Hepatocyte (in vitro differentiated cells): ENCODE measurements around the gene TAGLN. TPM values are rescaled to one million over a fixed set of nuclear protein-coding genes. Genes with fewer than 3 reads are reported as not detected.

Experiments
- DNase-seq: peaks from one replicate; pipeline ENCODE4 v3.0.0-alpha.2; 2016; ENCODE audit warnings: low spot score
- H2AFZ ChIP-seq: fragments of 200-600 bp; sonication (generic); 2 replicates; pipeline ENCODE4 v1.6.0; 2016; ENCODE audit warnings: antibody characterized with exemption, mild to moderate bottlenecking
- H3K27ac ChIP-seq: fragments of 200-600 bp; sonication (generic); 2 replicates; pipeline ENCODE4 v1.5.1; 2016; ENCODE audit warnings: mild to moderate bottlenecking
- H3K27me3 ChIP-seq: fragments of 200-600 bp; sonication (generic); 2 replicates; pipeline ENCODE4 v1.6.1; 2016
- H3K36me3 ChIP-seq: fragments of 200-600 bp; sonication (generic); replicated peaks from 2 replicates; pipeline ENCODE4 v1.5.1; 2016; ENCODE audit warnings: low read depth; ENCODE audit not compliant: insufficient read depth
- H3K4me1 ChIP-seq: fragments of 200-600 bp; sonication (generic); 2 replicates; pipeline ENCODE4 v1.5.1; 2016; ENCODE audit warnings: mild to moderate bottlenecking, moderate library complexity; ENCODE audit not compliant: insufficient read depth
- H3K4me2 ChIP-seq: fragments of 200-600 bp; sonication (generic); 2 replicates; pipeline ENCODE4 v1.6.0; 2016
- H3K4me3 ChIP-seq: fragments of 200-600 bp; sonication (generic); 2 replicates; pipeline ENCODE4 v1.5.1; 2016; ENCODE audit warnings: mild to moderate bottlenecking
- H3K79me2 ChIP-seq: fragments of 200-600 bp; sonication (generic); 2 replicates; pipeline ENCODE4 v1.6.0; 2017; ENCODE audit warnings: mild to moderate bottlenecking
- H3K9me2 ChIP-seq: fragments of 200-600 bp; sonication (generic); replicated peaks from 2 replicates; pipeline ENCODE4 v1.6.0; 2017; ENCODE audit warnings: mild to moderate bottlenecking; ENCODE audit not compliant: insufficient read depth
- H3K9me3 ChIP-seq: fragments of 200-600 bp; sonication (generic); 2 replicates; pipeline ENCODE4 v1.5.1; 2016; ENCODE audit warnings: low read depth, mild to moderate bottlenecking
- H4K20me1 ChIP-seq: fragments of 200-600 bp; sonication (generic); 2 replicates; pipeline ENCODE4 v1.6.0; 2016; ENCODE audit warnings: mild to moderate bottlenecking; ENCODE audit not compliant: insufficient read depth, poor library complexity, severe bottlenecking
- EZH2 ChIP-seq: fragments of 200-600 bp; sonication (generic); IDR thresholded peaks from 2 replicates; pipeline ENCODE4 v1.6.1; 2016; ENCODE audit warnings: antibody characterized with exemption, mild to moderate bottlenecking, borderline replicate concordance
- EZH2phosphoT487 ChIP-seq: fragments of 200-600 bp; sonication (generic); IDR thresholded peaks from one replicate; pipeline ENCODE4 v1.6.1; 2018; ENCODE audit warnings: antibody characterized with exemption, mild to moderate bottlenecking, low read depth, moderate library complexity; ENCODE audit not compliant: unreplicated experiment, severe bottlenecking
- WGBS: methylation state at CpG from one replicate; pipeline ENCODE4 v1.1.6; 2016; ENCODE audit warnings: low lambda C conversion rate; ENCODE audit errors: missing lambda C conversion rate; 5-methylcytosine and 5-hydroxymethylcytosine counted together
- polyA plus RNA-seq: library from polyadenylated mRNA; unstranded; fragments of >200 nt; fragmentation: Nextera tagmentation; extraction: Ambion mirVana; gene quantifications from 2 replicates; pipeline ENCODE4 v1.2.1, GENCODE V29; 2016
- total RNA-seq: library from RNA; depleted of rRNA; stranded (reverse); fragments of >200 nt; gene quantifications from 2 replicates; pipeline ENCODE4 v1.2.3, GENCODE V29; 2014
- TF ChIP-seq, protein P1 (sequence below): fragments of 200-600 bp; sonication (generic); IDR thresholded peaks from 2 replicates; pipeline ENCODE4 v1.5.1; 2016; ENCODE audit warnings: antibody characterized with exemption, mild to moderate bottlenecking; ENCODE audit not compliant: poor library complexity

TAGLN gene
- total and polyA plus RNA-seq, 2 experiments from 2014 or later, result 113 to 150 TPM

DNA sequence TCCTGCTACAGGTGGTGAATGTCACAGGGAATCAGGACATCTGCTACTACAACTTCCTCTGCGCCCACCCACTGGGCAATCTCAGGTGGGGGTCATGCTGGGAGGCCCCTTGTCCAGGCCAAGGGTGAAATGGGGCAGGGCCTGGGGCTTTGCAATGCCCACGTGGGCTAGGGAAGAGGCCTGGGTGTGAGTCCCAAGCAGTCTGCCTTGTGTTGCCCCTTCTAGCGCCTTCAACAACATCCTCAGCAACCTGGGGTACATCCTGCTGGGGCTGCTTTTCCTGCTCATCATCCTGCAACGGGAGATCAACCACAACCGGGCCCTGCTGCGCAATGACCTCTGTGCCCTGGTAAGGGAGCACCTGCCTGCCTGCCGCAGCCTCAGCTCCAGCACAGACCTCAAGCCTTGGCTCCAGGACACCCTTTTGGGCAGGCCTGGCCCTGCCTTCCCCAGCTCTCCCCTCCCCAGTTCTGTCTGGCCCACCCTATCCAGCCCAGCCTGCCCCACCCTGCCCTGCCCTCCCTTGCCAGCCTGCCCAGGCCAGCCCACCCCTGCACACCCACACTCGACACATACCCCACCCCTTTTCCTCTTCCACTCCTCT lies 9.1 kb upstream of the TAGLN start:
- H3K9me3 ChIP-seq, result no peaks in the 10 kb centered on the region
- no peaks in the 10 kb centered on the region for H3K79me2 ChIP-seq
- no peak for TF ChIP-seq EZH2
- TF ChIP-seq, protein P1, sequence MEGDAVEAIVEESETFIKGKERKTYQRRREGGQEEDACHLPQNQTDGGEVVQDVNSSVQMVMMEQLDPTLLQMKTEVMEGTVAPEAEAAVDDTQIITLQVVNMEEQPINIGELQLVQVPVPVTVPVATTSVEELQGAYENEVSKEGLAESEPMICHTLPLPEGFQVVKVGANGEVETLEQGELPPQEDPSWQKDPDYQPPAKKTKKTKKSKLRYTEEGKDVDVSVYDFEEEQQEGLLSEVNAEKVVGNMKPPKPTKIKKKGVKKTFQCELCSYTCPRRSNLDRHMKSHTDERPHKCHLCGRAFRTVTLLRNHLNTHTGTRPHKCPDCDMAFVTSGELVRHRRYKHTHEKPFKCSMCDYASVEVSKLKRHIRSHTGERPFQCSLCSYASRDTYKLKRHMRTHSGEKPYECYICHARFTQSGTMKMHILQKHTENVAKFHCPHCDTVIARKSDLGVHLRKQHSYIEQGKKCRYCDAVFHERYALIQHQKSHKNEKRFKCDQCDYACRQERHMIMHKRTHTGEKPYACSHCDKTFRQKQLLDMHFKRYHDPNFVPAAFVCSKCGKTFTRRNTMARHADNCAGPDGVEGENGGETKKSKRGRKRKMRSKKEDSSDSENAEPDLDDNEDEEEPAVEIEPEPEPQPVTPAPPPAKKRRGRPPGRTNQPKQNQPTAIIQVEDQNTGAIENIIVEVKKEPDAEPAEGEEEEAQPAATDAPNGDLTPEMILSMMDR, result no peak
- no peak for TF ChIP-seq EZH2phosphoT487
- 96% methylated on average over 7 of the region's 8 CpGs for WGBS
- no peak overlapping the region for H3K4me2 ChIP-seq
- H4K20me1 ChIP-seq, result no peaks in the 10 kb centered on the region
- no peaks in the 10 kb centered on the region for H3K4me1 ChIP-seq
- no peak for DNase-seq
- no peaks in the 10 kb centered on the region for H3K36me3 ChIP-seq
- no peaks in the 10 kb centered on the region for H3K9me2 ChIP-seq
- no peaks in the 10 kb centered on the region for H3K27me3 ChIP-seq
- no peak overlapping the region for H3K4me3 ChIP-seq
- no peak overlapping the region for H3K27ac ChIP-seq
- no peak overlapping the region for H2AFZ ChIP-seq

DNA sequence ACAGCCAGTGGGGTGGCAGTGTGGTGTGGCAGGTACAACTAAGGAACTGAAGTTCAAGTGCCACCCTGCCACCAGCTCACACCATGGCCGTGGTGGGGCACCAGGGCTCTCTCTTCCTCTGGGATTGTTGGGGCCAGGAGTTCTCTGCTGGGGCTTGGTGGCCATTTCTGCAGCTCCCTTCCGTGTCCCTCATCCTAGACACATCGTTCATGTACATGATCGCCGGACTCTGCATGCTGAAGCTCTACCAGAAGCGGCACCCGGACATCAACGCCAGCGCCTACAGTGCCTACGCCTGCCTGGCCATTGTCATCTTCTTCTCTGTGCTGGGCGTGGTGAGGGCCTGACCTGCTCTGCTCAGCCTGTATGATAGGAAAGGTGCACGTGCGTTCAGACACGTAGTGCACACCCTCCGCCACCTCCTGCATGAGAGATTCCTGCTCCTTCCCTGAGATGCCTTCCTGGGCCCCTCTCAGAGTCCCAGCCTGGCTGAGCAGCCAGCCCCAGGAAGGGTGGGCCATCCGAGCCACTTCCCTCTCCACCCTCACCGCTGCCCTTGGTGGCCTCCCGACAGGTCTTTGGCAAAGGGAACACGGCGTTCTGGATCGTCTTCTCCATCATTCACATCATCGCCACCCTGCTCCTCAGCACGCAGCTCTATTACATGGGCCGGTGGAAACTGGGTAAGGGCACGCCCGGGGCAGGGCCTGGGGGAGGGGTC lies 7.3 kb upstream of the TAGLN start:
- Histone ChIP-seq H3K9me2 (no peaks in the 10 kb centered on the region), H3K36me3 (no peaks in the 10 kb centered on the region), H3K4me2 (no peak overlapping the region), H4K20me1 (no peaks in the 10 kb centered on the region), H3K79me2 (no peaks in the 10 kb centered on the region), H3K4me3 (no peak overlapping the region), H3K9me3 (no peaks in the 10 kb centered on the region), H3K27me3 (no peaks in the 10 kb centered on the region), H3K27ac (no peak overlapping the region), H2AFZ (no peak overlapping the region), H3K4me1 (no peaks in the 10 kb centered on the region)
- WGBS, result 96% methylated on average over 26 of the region's 26 CpGs
- TF ChIP-seq, protein P1, result no peak
- TF ChIP-seq EZH2 (no peak), EZH2phosphoT487 (no peak)
- DNase-seq, result no peak

DNA sequence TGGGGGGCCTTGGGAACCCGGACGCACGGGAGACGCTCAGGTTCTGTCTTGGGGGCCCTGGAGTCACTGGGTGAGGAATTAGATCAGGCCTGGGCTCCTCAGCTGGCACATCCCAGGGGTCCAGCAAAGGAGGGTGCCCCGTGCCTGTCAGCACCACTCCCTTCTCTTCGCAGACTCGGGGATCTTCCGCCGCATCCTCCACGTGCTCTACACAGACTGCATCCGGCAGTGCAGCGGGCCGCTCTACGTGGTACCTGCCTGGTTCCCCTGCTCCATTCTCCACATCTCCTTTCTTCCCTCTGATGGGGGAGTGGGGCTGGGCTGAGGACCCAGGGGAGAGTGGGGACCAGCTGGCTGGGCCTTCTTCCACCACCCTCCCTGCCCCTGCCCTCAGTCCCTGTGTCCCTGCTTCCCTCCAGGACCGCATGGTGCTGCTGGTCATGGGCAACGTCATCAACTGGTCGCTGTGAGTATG lies 6.7 kb upstream of the TAGLN start:
- no peak overlapping the region for H3K4me3 ChIP-seq
- TF ChIP-seq, protein P1, result no peak
- no peak for TF ChIP-seq EZH2phosphoT487
- no peak for TF ChIP-seq EZH2
- WGBS, result 98% methylated on average over 16 of the region's 17 CpGs
- H3K4me1 ChIP-seq, result peaks cover 3% of the 10 kb centered on the region
- no peaks in the 10 kb centered on the region for H4K20me1 ChIP-seq
- H3K79me2 ChIP-seq, result no peaks in the 10 kb centered on the region
- H3K9me2 ChIP-seq, result no peaks in the 10 kb centered on the region
- no peaks in the 10 kb centered on the region for H3K36me3 ChIP-seq
- no peak overlapping the region for H3K4me2 ChIP-seq
- H3K9me3 ChIP-seq, result no peaks in the 10 kb centered on the region
- H3K27me3 ChIP-seq, result no peaks in the 10 kb centered on the region
- no peak for DNase-seq
- H2AFZ ChIP-seq, result no peak overlapping the region
- H3K27ac ChIP-seq, result no peak overlapping the region
